HepG2 (cell line): ENCODE data around the gene OTOP3. TPM values are rescaled to one million over a fixed set of nuclear protein-coding genes. Genes with fewer than 3 reads are reported as not detected.

Experiments used
- ASH2L ChIP-seq: fragments of 300-600, 200-600 bp; sonication (generic); IDR thresholded peaks from 2 replicates; pipeline ENCODE4 v1.7.0; 2017; ENCODE audit warnings: low read depth, mild to moderate bottlenecking, moderate library complexity, mixed read lengths, low read length; ENCODE audit not compliant: insufficient read length
- CBFB ChIP-seq: sonication (generic); formaldehyde crosslinking; IDR thresholded peaks from 2 replicates; pipeline ENCODE4 v1.4.0; 2020; ENCODE audit warnings: missing genetic modification reagents
- CC2D1A ChIP-seq: sonication (generic); formaldehyde crosslinking; IDR thresholded peaks from 2 replicates; pipeline ENCODE4 v1.8.1; 2023; ENCODE audit warnings: mild to moderate bottlenecking, missing genetic modification reagents
- CREB1 ChIP-seq, 2 experiments: fragments of 450-650 bp in 1 of 2; IDR thresholded peaks; 2 replicates each; pipeline ENCODE4 v1.6.1; 2016 to 2017; ENCODE audit warnings: control low read depth in 1 of 2, mild to moderate bottlenecking in 1 of 2, missing compliant biosample characterization in 1 of 2, missing genetic modification characterization in 1 of 2
- HNF4A ChIP-seq: sonication (generic); formaldehyde crosslinking; IDR thresholded peaks from 2 replicates; pipeline ENCODE4 v1.4.0; 2020; ENCODE audit warnings: missing genetic modification reagents
- HNRNPUL1 ChIP-seq: fragments of 200-400 bp; formaldehyde crosslinking; IDR thresholded peaks from 2 replicates; pipeline ENCODE4 v1.6.1; 2017; ENCODE audit warnings: low read depth, mild to moderate bottlenecking, low read length, moderate library complexity
- KAT8 ChIP-seq: IDR thresholded peaks from 2 replicates; pipeline ENCODE4 v1.6.1; 2016; ENCODE audit warnings: missing genetic modification reagents, missing compliant biosample characterization
- MIER3 ChIP-seq: IDR thresholded peaks from 2 replicates; pipeline ENCODE4 v1.6.1; 2016; ENCODE audit warnings: missing compliant biosample characterization, borderline replicate concordance
- MLXIP ChIP-seq: sonication (generic); formaldehyde crosslinking; IDR thresholded peaks from 2 replicates; pipeline ENCODE4 v1.9.0; 2021; ENCODE audit warnings: missing genetic modification reagents, borderline replicate concordance
- MXD1 ChIP-seq: sonication (generic); formaldehyde crosslinking; IDR thresholded peaks from 2 replicates; pipeline ENCODE4 v1.4.0; 2020; ENCODE audit warnings: mild to moderate bottlenecking, missing genetic modification reagents
- MXI1 ChIP-seq: IDR thresholded peaks from 3 replicates; pipeline ENCODE4 v1.6.1; 2012; ENCODE audit warnings: low read depth, low read length, inconsistent platforms, borderline replicate concordance
- NR0B2 ChIP-seq: sonication (generic); formaldehyde crosslinking; IDR thresholded peaks from 2 replicates; pipeline ENCODE4 v1.4.0; 2020; ENCODE audit warnings: mild to moderate bottlenecking, missing genetic modification reagents
- PTBP1 ChIP-seq: fragments of 200-400 bp; formaldehyde crosslinking; IDR thresholded peaks from 2 replicates; pipeline ENCODE4 v1.6.1; 2018; ENCODE audit warnings: low read length, low read depth; ENCODE audit not compliant: poor library complexity, severe bottlenecking
- YEATS2 ChIP-seq: sonication (generic); formaldehyde crosslinking; IDR thresholded peaks from 2 replicates; pipeline ENCODE4 v1.4.0; 2020; ENCODE audit warnings: missing genetic modification reagents, borderline replicate concordance
- ZNF329 ChIP-seq: sonication (generic); formaldehyde crosslinking; IDR thresholded peaks from 2 replicates; pipeline ENCODE4 v1.9.0; 2021; ENCODE audit warnings: low read depth, mild to moderate bottlenecking, missing genetic modification reagents
- ZNF574 ChIP-seq: sonication (generic); formaldehyde crosslinking; IDR thresholded peaks from 2 replicates; pipeline ENCODE4 v1.4.0; 2020; ENCODE audit warnings: missing genetic modification reagents
- ZNF773 ChIP-seq: sonication (generic); formaldehyde crosslinking; IDR thresholded peaks from 2 replicates; pipeline ENCODE4 v1.4.0; 2020; ENCODE audit warnings: missing genetic modification reagents, borderline replicate concordance
- ZNF781 ChIP-seq: sonication (generic); formaldehyde crosslinking; IDR thresholded peaks from 2 replicates; pipeline ENCODE4 v1.5.1; 2020; ENCODE audit warnings: borderline replicate concordance, mild to moderate bottlenecking, missing genetic modification reagents; ENCODE audit errors: not compliant biosample characterization
- ZNF792 ChIP-seq: IDR thresholded peaks from 2 replicates; pipeline ENCODE4 v1.6.1; 2016
- ZSCAN9 ChIP-seq: IDR thresholded peaks from 2 replicates; pipeline ENCODE4 v1.6.1; 2016; ENCODE audit warnings: borderline replicate concordance
- polyA plus RNA-seq, 8 experiments: library from polyadenylated mRNA; depleted of rRNA in 3 of 8; stranded (reverse) in 7 of 8; unstranded in 1 of 8; fragments of >200 nt; fragmentation: Illumina TruSeq in 4 of 8; extraction: Trizol in 4 of 8; gene quantifications; 2 replicates each; pipeline versions ENCODE4 v1.2.1 to v1.2.3, GENCODE V29; 2011 to 2016; ENCODE audit warnings: low read depth in 4 of 8, missing spikeins in 1 of 8, mixed read lengths in 1 of 8; ENCODE audit not compliant: insufficient read depth in 1 of 8
- total RNA-seq, 5 experiments: library from RNA; depleted of rRNA; stranded (reverse); fragments of >200 nt; fragmentation: Illumina TruSeq; extraction: Trizol; gene quantifications; 2 replicates each; pipeline ENCODE4 v1.2.3, GENCODE V29; 2016; ENCODE audit warnings: low read depth in 1 of 5

Gene OTOP3
- total and polyA plus RNA-seq, 2 of the 13 experiments (the other 11 are each of a cell fraction or from before 2014, with no cell fraction given): not detected

GRCh38 chr17:74972107-74972972, 36.6 kb downstream of the OTOP3 start, which contains the start of gene HID1 (continued):
- TF ChIP-seq ZNF574 (CRISPR knock-in tag): no peak; the same call in 1 of the 2 replicates
- TF ChIP-seq PTBP1: no peak
- TF ChIP-seq KAT8 (CRISPR knock-in tag): peak; percentile 43; the same call in 1 of the 2 replicates
- no peak for TF ChIP-seq MIER3 (CRISPR knock-in tag)
- TF ChIP-seq MLXIP (CRISPR knock-in tag): no peak
- TF ChIP-seq CBFB (CRISPR knock-in tag): 0 out of 2 replicates have a peak, but pooled peaks have one; percentile 5
- peak; percentile 43; the same call in 1 of the 2 replicates for TF ChIP-seq YEATS2 (CRISPR knock-in tag)
- TF ChIP-seq MXD1: 0 out of 2 replicates have a peak, but pooled peaks have one; percentile 20
- TF ChIP-seq ZNF329 (CRISPR knock-in tag): 0 out of 2 replicates have a peak, but pooled peaks have one; percentile 20
- TF ChIP-seq ZNF792: peak; percentile 70; the same call in 1 of the 2 replicates
- TF ChIP-seq ZNF773 (CRISPR knock-in tag): no peak
- TF ChIP-seq ZSCAN9: no peak
- TF ChIP-seq ZNF781: no peak
- TF ChIP-seq MXI1: peak; percentile 7; the same call in 1 of the 3 replicates
- no peak for TF ChIP-seq HNRNPUL1
- no peak for TF ChIP-seq CC2D1A
- TF ChIP-seq HNF4A (CRISPR knock-in tag): no peak
- TF ChIP-seq CREB1 (IDR thresholded peaks at IDR 0.05): no peak
- TF ChIP-seq CREB1 (CRISPR knock-in tag; IDR thresholded peaks at IDR 0.05): no peak
- no peak for TF ChIP-seq NR0B2 (CRISPR knock-in tag)
- no peak for TF ChIP-seq ASH2L
